Measurements from ENCODE around the gene EIF4A2.
"Not testable (repeated sequence)": the region's sequence is repeated elsewhere in the genome, so short reads cannot be mapped to it uniquely, and the experiment has no call there.

EIF4A2 gene

GRCh38 chr3:186818956-186819355 lies 35.6 kb downstream of the EIF4A2 start:
- ChIA-PET CTCF (no interaction called here), POLR2A (interaction anchor here (1.1 kb wide), 1 partner anchor 12 kb away, joined by 3 read pairs; no protein-coding TSS in a partner anchor)
- no peak for DNase-seq (ENCODE audit: extremely low spot score)
- TF ChIP-seq FOXA1 (IDR thresholded peaks at IDR 0.05) (no peak), L3MBTL2 (conservative IDR thresholded peaks at IDR 0.05) (no peak), BHLHE40 (IDR thresholded peaks at IDR 0.05; ENCODE audit: borderline replicate concordance) (no peak), SUZ12 (IDR thresholded peaks at IDR 0.05) (no peak), HDGF (IDR thresholded peaks at IDR 0.05; ENCODE audit: borderline replicate concordance) (no peak), ARNT (IDR thresholded peaks at IDR 0.05) (no peak)
- TF ChIP-seq, protein P1, sequence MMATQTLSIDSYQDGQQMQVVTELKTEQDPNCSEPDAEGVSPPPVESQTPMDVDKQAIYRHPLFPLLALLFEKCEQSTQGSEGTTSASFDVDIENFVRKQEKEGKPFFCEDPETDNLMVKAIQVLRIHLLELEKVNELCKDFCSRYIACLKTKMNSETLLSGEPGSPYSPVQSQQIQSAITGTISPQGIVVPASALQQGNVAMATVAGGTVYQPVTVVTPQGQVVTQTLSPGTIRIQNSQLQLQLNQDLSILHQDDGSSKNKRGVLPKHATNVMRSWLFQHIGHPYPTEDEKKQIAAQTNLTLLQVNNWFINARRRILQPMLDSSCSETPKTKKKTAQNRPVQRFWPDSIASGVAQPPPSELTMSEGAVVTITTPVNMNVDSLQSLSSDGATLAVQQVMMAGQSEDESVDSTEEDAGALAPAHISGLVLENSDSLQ (IDR thresholded peaks at IDR 0.05): no peak

DNA sequence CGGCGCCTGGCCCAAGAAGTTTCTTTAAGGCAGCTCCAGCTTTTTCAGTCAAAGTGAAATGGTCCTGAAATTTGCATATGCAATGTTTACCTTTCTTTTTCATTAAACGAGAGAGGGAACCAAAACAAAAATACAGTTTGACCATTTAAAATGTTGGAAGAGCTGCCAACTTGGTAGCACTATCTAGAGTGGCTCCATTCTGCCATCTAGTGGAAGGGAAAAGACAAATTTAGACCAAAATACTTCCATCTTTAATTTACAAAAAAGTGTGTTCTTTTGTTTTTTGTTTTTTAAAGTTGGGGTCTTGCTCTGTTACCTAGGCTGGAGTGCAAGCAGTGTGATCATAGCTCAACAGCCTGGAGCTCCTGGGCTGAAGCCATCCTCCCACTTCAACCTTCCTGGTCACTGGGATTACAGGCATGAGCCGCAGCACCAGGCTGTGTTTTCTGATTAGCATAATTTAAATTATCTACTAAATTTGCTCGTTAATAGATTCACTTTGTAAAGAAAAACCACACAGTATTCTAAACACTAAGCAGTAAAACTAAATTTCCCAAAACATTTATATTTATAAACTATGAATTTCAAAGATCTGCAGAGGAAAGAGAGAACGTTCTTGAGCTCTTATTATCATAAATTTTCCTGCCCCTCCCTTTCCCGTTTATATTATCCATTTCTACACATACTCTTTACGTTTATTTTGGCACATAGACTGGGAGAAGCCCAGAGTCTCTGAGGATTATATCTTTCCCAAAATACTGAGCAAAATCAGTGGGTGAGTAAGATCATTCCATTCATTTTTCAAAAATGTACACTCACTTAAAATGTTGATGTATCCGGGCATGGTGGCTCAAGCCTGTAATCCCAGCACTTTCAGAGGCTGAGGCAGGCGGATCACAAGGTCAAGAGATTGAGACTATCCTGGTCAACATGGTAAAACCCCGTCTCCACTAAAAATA lies 38.3 kb downstream of the EIF4A2 start:
- TF ChIP-seq HDGF (IDR thresholded peaks at IDR 0.05; ENCODE audit: borderline replicate concordance) (no peak), CTBP1 (IDR thresholded peaks at IDR 0.05; ENCODE audit: borderline replicate concordance) (no peak), ELF4 (IDR thresholded peaks at IDR 0.05) (no peak), FOXK2 (IDR thresholded peaks at IDR 0.05) (no peak), ZNF384 (IDR thresholded peaks at IDR 0.05) (no peak), FOXA1 (IDR thresholded peaks at IDR 0.05) (no peak), FOXM1 (IDR thresholded peaks at IDR 0.05; ENCODE audit: borderline replicate concordance) (no peak), BHLHE40 (IDR thresholded peaks at IDR 0.05; ENCODE audit: borderline replicate concordance) (no peak), ARNT (IDR thresholded peaks at IDR 0.05) (no peak), NFRKB (IDR thresholded peaks at IDR 0.05) (no peak), SP1 (IDR thresholded peaks at IDR 0.05) (no peak), SUZ12 (IDR thresholded peaks at IDR 0.05) (no peak), LEF1 (IDR thresholded peaks at IDR 0.05; ENCODE audit: borderline replicate concordance) (no peak), L3MBTL2 (conservative IDR thresholded peaks at IDR 0.05) (no peak), TARDBP (IDR thresholded peaks at IDR 0.05) (no peak)
- TF ChIP-seq, protein P1 (IDR thresholded peaks at IDR 0.05): no peak
- CTCF ChIA-PET: interaction anchor here (0.5 to 1.7 kb wide), 8 partner anchors 16 to 358 kb away, joined by 3 to 14 read pairs (median 4); no protein-coding TSS in a partner anchor
- POLR2A ChIA-PET: no interaction called here
- no peak for DNase-seq (ENCODE audit: extremely low spot score)

GRCh38 chr3:186822388-186822759 lies 39.0 kb downstream of the EIF4A2 start:
- DNase-seq (ENCODE audit: extremely low spot score); POLR2A ChIA-PET: not testable (repeated sequence)
- CTCF ChIA-PET: interaction anchor here (0.5 to 1.7 kb wide), 3 partner anchors 17 to 359 kb away, joined by 3 to 14 read pairs (median 3); no protein-coding TSS in a partner anchor

GRCh38 chr3:186823386-186823785 lies 40.0 kb downstream of the EIF4A2 start:
- no peak for TF ChIP-seq L3MBTL2 (conservative IDR thresholded peaks at IDR 0.05)
- TF ChIP-seq ELF4 (IDR thresholded peaks at IDR 0.05): no peak
- no peak for TF ChIP-seq LEF1 (IDR thresholded peaks at IDR 0.05; ENCODE audit: borderline replicate concordance)
- TF ChIP-seq, protein P1 (IDR thresholded peaks at IDR 0.05): no peak
- TF ChIP-seq FOXA1 (IDR thresholded peaks at IDR 0.05): no peak
- TF ChIP-seq SP1 (IDR thresholded peaks at IDR 0.05): no peak
- no peak for TF ChIP-seq TARDBP (IDR thresholded peaks at IDR 0.05)
- no peak for TF ChIP-seq FOXM1 (IDR thresholded peaks at IDR 0.05; ENCODE audit: borderline replicate concordance)
- TF ChIP-seq CTBP1 (IDR thresholded peaks at IDR 0.05; ENCODE audit: borderline replicate concordance): no peak
- DNase-seq (ENCODE audit: extremely low spot score): no peak
- ChIA-PET CTCF (no interaction called here), POLR2A (no interaction called here)

GRCh38 chr3:186824430-186825139 lies 41.2 kb downstream of the EIF4A2 start:
- CTCF ChIA-PET: no interaction called here

More at GRCh38 chr3:186824430-186825139, 41.2 kb downstream of the EIF4A2 start:
- POLR2A ChIA-PET: interaction anchor here (1.5 to 2.7 kb wide), 2 partner anchors 12 to 18 kb away, joined by 5 to 9 read pairs; partner anchors contain the start of gene RFC4
- no peak for DNase-seq (ENCODE audit: extremely low spot score)
- no peak for TF ChIP-seq FOXK2 (IDR thresholded peaks at IDR 0.05)
- no peak for TF ChIP-seq TARDBP (IDR thresholded peaks at IDR 0.05)
- TF ChIP-seq CTBP1 (IDR thresholded peaks at IDR 0.05; ENCODE audit: borderline replicate concordance): no peak
- TF ChIP-seq ARNT (IDR thresholded peaks at IDR 0.05): no peak
- TF ChIP-seq SUZ12 (IDR thresholded peaks at IDR 0.05): no peak
- no peak for TF ChIP-seq SP1 (IDR thresholded peaks at IDR 0.05)
- no peak for TF ChIP-seq NFRKB (IDR thresholded peaks at IDR 0.05)
- no peak for TF ChIP-seq BHLHE40 (IDR thresholded peaks at IDR 0.05; ENCODE audit: borderline replicate concordance)
- TF ChIP-seq FOXA1 (IDR thresholded peaks at IDR 0.05): no peak
- no peak for TF ChIP-seq ZNF384 (IDR thresholded peaks at IDR 0.05)
- no peak for TF ChIP-seq L3MBTL2 (conservative IDR thresholded peaks at IDR 0.05)
- TF ChIP-seq HDGF (IDR thresholded peaks at IDR 0.05; ENCODE audit: borderline replicate concordance): no peak
- no peak for TF ChIP-seq FOXM1 (IDR thresholded peaks at IDR 0.05; ENCODE audit: borderline replicate concordance)
- TF ChIP-seq LEF1 (IDR thresholded peaks at IDR 0.05; ENCODE audit: borderline replicate concordance): no peak
- no peak for TF ChIP-seq ELF4 (IDR thresholded peaks at IDR 0.05)
- TF ChIP-seq, protein P1 (IDR thresholded peaks at IDR 0.05): no peak

Data from HEK293T (cell line).